HepG2 (cell line): ENCODE results near the gene SMIM36. TPM values are rescaled to one million over a fixed set of nuclear protein-coding genes. Genes with fewer than 3 reads are reported as not detected.
"Not testable (repeated sequence)": the region's sequence is repeated elsewhere in the genome, so short reads cannot be mapped to it uniquely, and the experiment has no call there.

Experiments
- ATAC-seq: fragments of 200-7000 bp; cut with Tn5 transposase; 3 replicates; pipeline ENCODE4 v1.9.1; 2020; ENCODE audit warnings: mild to moderate bottlenecking, moderate library complexity
- BruUV-seq: library from RNA; stranded (reverse); fragments of 400-500 nt; replicated peaks from 2 replicates; lab custom pipeline; 2021; lab: Mats Ljungman, UMichigan
- CTCF ChIA-PET: fragments of 300-600 bp; formaldehyde crosslinking; extraction: SDS; loops from one replicate; lab custom pipeline; 2021; ENCODE audit warnings: low total read pairs, inconsistent platforms, low intra/inter-chr PET ratio; lab: Yijun Ruan, JAX
- POLR2A ChIA-PET: fragments of 350-600 bp; sonication (Branson Sonifier 250); formaldehyde crosslinking; loops from one replicate; lab custom pipeline; 2020; ENCODE audit warnings: antibody characterized with exemption, inconsistent platforms; lab: Yijun Ruan, JAX
- DNase-seq: peaks from one replicate; pipeline ENCODE4 v3.0.0-alpha.2; 2015; ENCODE audit warnings: low spot score
- FAIRE-seq: peaks from 3 replicates; lab custom pipeline; 2011; peaks lifted over from hg19 to GRCh38; lab: Jason Lieb, UNC
- H2AFZ ChIP-seq: one replicate; pipeline ENCODE4 v1.6.1; 2011; ENCODE audit warnings: low read length, inconsistent platforms
- H3K27ac ChIP-seq: fragments of 300-600 bp; 3 replicates; pipeline ENCODE4 v1.8.0; 2011; ENCODE audit warnings: mixed run types, mild to moderate bottlenecking, mixed read lengths, low read length, inconsistent platforms; ENCODE audit not compliant: insufficient read depth; ENCODE audit errors: extremely low read length
- H3K27me3 ChIP-seq, 2 experiments: fragments of 200-600 bp in 1 of 2; 2 replicates in 1 of 2; 3 replicates in 1 of 2; pipeline versions ENCODE4 v1.6.0 to v1.8.0; 2011; ENCODE audit warnings: low read length in 2 of 2, mild to moderate bottlenecking in 2 of 2, moderate library complexity in 2 of 2, inconsistent platforms in 1 of 2; ENCODE audit not compliant: insufficient read depth in 2 of 2, control insufficient read depth in 1 of 2
- H3K36me3 ChIP-seq, 2 experiments: fragments of 200-600 bp in 1 of 2; replicated peaks in 1 of 2; 2 replicates in 1 of 2; 3 replicates in 1 of 2; pipeline versions ENCODE4 v1.5.1 to v1.8.0; 2011; ENCODE audit warnings: low read length in 2 of 2, inconsistent platforms in 1 of 2; ENCODE audit not compliant: insufficient read depth in 2 of 2, control insufficient read depth in 1 of 2
- H3K4me1 ChIP-seq: 2 replicates; pipeline ENCODE4 v1.5.1; 2012; ENCODE audit warnings: low read length, inconsistent platforms; ENCODE audit not compliant: insufficient read depth
- H3K4me2 ChIP-seq: 2 replicates; pipeline ENCODE4 v1.6.0; 2011; ENCODE audit warnings: low read depth, low read length, inconsistent platforms
- H3K4me3 ChIP-seq, 3 experiments: fragments of 200-600 bp in 1 of 3; sonication (generic), shearing (Covaris generic) in 1 of 3; replicated peaks in 1 of 3; 2 replicates each; pipeline ENCODE4 v1.5.1; 2011 to 2016; ENCODE audit warnings: low read length in 3 of 3, inconsistent platforms in 2 of 3, low read depth in 2 of 3, mild to moderate bottlenecking in 2 of 3, control low read depth in 1 of 3, mixed read lengths in 1 of 3; ENCODE audit not compliant: insufficient read depth in 1 of 3
- H3K79me2 ChIP-seq: one replicate; pipeline ENCODE4 v1.6.1; 2011; ENCODE audit warnings: low read length, inconsistent platforms; ENCODE audit not compliant: insufficient read depth
- H3K9ac ChIP-seq: 2 replicates; pipeline ENCODE4 v1.6.0; 2011; ENCODE audit warnings: mild to moderate bottlenecking, low read depth, low read length, inconsistent platforms; ENCODE audit not compliant: insufficient read depth
- H3K9me3 ChIP-seq: 2 replicates; pipeline ENCODE4 v1.5.1; 2012; ENCODE audit warnings: mild to moderate bottlenecking, low read length
- H4K20me1 ChIP-seq: 2 replicates; pipeline ENCODE4 v1.6.0; 2011; ENCODE audit warnings: inconsistent platforms, mild to moderate bottlenecking, low read length, moderate library complexity; ENCODE audit not compliant: insufficient read depth
- MAFF ChIP-seq: IDR thresholded peaks from 2 replicates; pipeline ENCODE4 v1.6.1; 2011; ENCODE audit warnings: low read depth, low read length, improper control_type of control experiment
- MAFK ChIP-seq, 2 experiments: IDR thresholded peaks in 1 of 2; conservative IDR thresholded peaks in 1 of 2; 2 replicates each; pipeline ENCODE4 v1.6.1; 2011; ENCODE audit warnings: improper control_type of control experiment in 2 of 2, low read length in 2 of 2
- ZNF382 ChIP-seq: sonication (generic); formaldehyde crosslinking; IDR thresholded peaks from 2 replicates; pipeline ENCODE4 v1.5.0; 2020; ENCODE audit warnings: missing genetic modification reagents, mild to moderate bottlenecking, borderline replicate concordance
- ZNF629 ChIP-seq: sonication (generic); formaldehyde crosslinking; conservative IDR thresholded peaks from 2 replicates; pipeline ENCODE4 v1.5.0; 2020; ENCODE audit warnings: missing genetic modification reagents
- WGBS: methylation state at CpG from one replicate; pipeline ENCODE4 v1.1.6; 2017; ENCODE audit warnings: low lambda C conversion rate; 5-methylcytosine and 5-hydroxymethylcytosine counted together
- in situ Hi-C: cut with HindIII; loops from 2 replicates; pipeline ENCODE4 v1.10.0; 2017; ENCODE audit warnings: low pct_unique_long_range_greater_than_20kb; ENCODE audit not compliant: extremely low pct_ligation_motif_present
- intact Hi-C: fragments of 100-400 bp; cut with micrococcal nuclease; formaldehyde crosslinking; loops from one replicate; pipeline ENCODE4 v1.10.0; 2022; ENCODE audit not compliant: unreplicated experiment
- polyA plus RNA-seq, 8 experiments: library from polyadenylated mRNA; depleted of rRNA in 3 of 8; stranded (reverse) in 7 of 8; unstranded in 1 of 8; fragments of >200 nt; fragmentation: Illumina TruSeq in 4 of 8; extraction: Trizol in 4 of 8; gene quantifications; 2 replicates each; pipeline versions ENCODE4 v1.2.1 to v1.2.3, GENCODE V29; 2011 to 2016; ENCODE audit warnings: low read depth in 4 of 8, missing spikeins in 1 of 8, mixed read lengths in 1 of 8; ENCODE audit not compliant: insufficient read depth in 1 of 8
- total RNA-seq, 5 experiments: library from RNA; depleted of rRNA; stranded (reverse); fragments of >200 nt; fragmentation: Illumina TruSeq; extraction: Trizol; gene quantifications; 2 replicates each; pipeline ENCODE4 v1.2.3, GENCODE V29; 2016; ENCODE audit warnings: low read depth in 1 of 5

The SMIM36 gene
- total and polyA plus RNA-seq, 2 of the 13 experiments (the other 11 are each of a cell fraction or from before 2014, with no cell fraction given) = not detected

GRCh38 chr17:55524440-55525220, 13.4 kb upstream of the SMIM36 start:
- Histone ChIP-seq H3K4me1 (no peaks in the 10 kb centered on the region), H3K4me2 (no peak overlapping the region), H3K9ac (no peak overlapping the region), H3K27me3 (peaks cover 0 to 26% of the 10 kb centered on the region in 2 experiments), H2AFZ (no peak overlapping the region), H3K79me2 (no peaks in the 10 kb centered on the region), H4K20me1 (no peaks in the 10 kb centered on the region), H3K27ac (no peak overlapping the region), H3K4me3 (no peak overlapping the region), H3K9me3 (no peaks in the 10 kb centered on the region), H3K36me3 (no peaks in the 10 kb centered on the region)
- FAIRE-seq (no peak), ATAC-seq (no peak), DNase-seq (no peak)
- intact Hi-C loops (no loop called here), in situ Hi-C loops (loop anchor here (5.0 kb wide), 3 partner anchors 78 to 248 kb away; no protein-coding TSS in a partner anchor)
- TF ChIP-seq ZNF382 (CRISPR knock-in tag) (no peak), ZNF629 (peak; percentile 75)
- CTCF ChIA-PET = interaction anchor here (0.8 to 2.8 kb wide), 3 partner anchors 10 to 954 kb away, joined by 3 to 15 read pairs (median 3); no protein-coding TSS in a partner anchor
- POLR2A ChIA-PET = no interaction called here
- WGBS = 11% methylated on average over 4 of the region's 4 CpGs
- no TSS peak for BruUV-seq

GRCh38 chr17:55523032-55523431, 11.8 kb upstream of the SMIM36 start:
- H3K79me2 ChIP-seq, ATAC-seq, H3K36me3 ChIP-seq, BruUV-seq, H4K20me1 ChIP-seq, H3K9ac ChIP-seq, H2AFZ ChIP-seq, H3K4me2 ChIP-seq, H3K4me1 ChIP-seq, H3K27ac ChIP-seq, CTCF ChIA-PET, in situ Hi-C loops, FAIRE-seq, DNase-seq, H3K4me3 ChIP-seq, intact Hi-C loops, H3K9me3 ChIP-seq, POLR2A ChIA-PET: not testable (repeated sequence)
- TF ChIP-seq MAFK (conservative IDR thresholded peaks at IDR 0.05 in 1 of 2, IDR thresholded peaks at IDR 0.05 in 1 of 2; ENCODE audit: low read length in 2 of 2) (peak; percentile 89 to 92), MAFF (peak; percentile 84)
- H3K27me3 ChIP-seq = peaks cover 0 to 33% of the 10 kb centered on the region in 2 experiments
- WGBS = 6% methylated on average over 4 of the region's 4 CpGs
